ENCODE results near the gene IPMK. TPM values are rescaled to one million over a fixed set of nuclear protein-coding genes. Genes with fewer than 3 reads are reported as not detected.
A peak's percentile ranks its signal among the peaks of the same experiment; 100 is the strongest.

Gene IPMK
- 3.0 TPM for polyA plus RNA-seq (2013, experiment 1 of 2)
- 3.4 TPM for polyA plus RNA-seq (2013, experiment 2 of 2)

GRCh38 chr10:58267713-58268453, at the start of gene IPMK:
Gene IPMK, minus strand, starts transcription at chr10:58267894. Its CDS starts 283 bp downstream, at chr10:58267611.
- H3K4me2 ChIP-seq (ENCODE audit: low read length, poor library complexity, severe bottlenecking) = peak within 1 kb of the TSS; percentile 88
- H3K27me3 ChIP-seq (ENCODE audit: control insufficient read depth in 1 of 2, insufficient read depth in 1 of 2, low read length in 2 of 2) = no peaks in the 10 kb centered on the region
- H3K4me3 ChIP-seq (ENCODE audit: insufficient read depth in 1 of 2, low read depth in 1 of 2, low read length in 2 of 2) = peak within 1 kb of the TSS; percentile 79 to 92
- H3K9ac ChIP-seq (ENCODE audit: low read length) = peak within 1 kb of the TSS; percentile 95
- H2BK12ac ChIP-seq (ENCODE audit: low read length in 2 of 2) = peak within 1 kb of the TSS; percentile 0 to 33
- peak within 1 kb of the TSS in 1 of 2 experiments; percentile 50 for H3K14ac ChIP-seq (ENCODE audit: low read length in 2 of 2)
- H2BK15ac ChIP-seq (ENCODE audit: low read depth, poor library complexity, severe bottlenecking) = peak within 1 kb of the TSS; percentile 96
- peak within 1 kb of the TSS; percentile 95 for H2AFZ ChIP-seq (ENCODE audit: low read depth, low read length)
- H3K27ac ChIP-seq (ENCODE audit: low read length, poor library complexity, severe bottlenecking) = peak within 1 kb of the TSS; percentile 43
- peak; percentile 94 for DNase-seq
- no peaks in the 10 kb centered on the region for H3K9me3 ChIP-seq (ENCODE audit: control insufficient read depth, low read length)
- no peaks in the 10 kb centered on the region for H3K79me1 ChIP-seq (replicated peaks; ENCODE audit: low read length, poor library complexity, severe bottlenecking)
- H4K91ac ChIP-seq (ENCODE audit: low read length) = peak within 1 kb of the TSS; percentile 96
- H2BK120ac ChIP-seq (ENCODE audit: low read depth, low read length) = no peak within 1 kb of the TSS
- peak within 1 kb of the TSS; percentile 75 for H4K8ac ChIP-seq (ENCODE audit: low read length)
- peak within 1 kb of the TSS; percentile 15 to 97 for H3K4ac ChIP-seq (ENCODE audit: low read depth in 1 of 2, low read length in 2 of 2)
- peaks cover 2% of the 10 kb centered on the region for H3K4me1 ChIP-seq (ENCODE audit: control insufficient read depth, insufficient read depth, low read depth, low read length)
- H2BK5ac ChIP-seq (ENCODE audit: low read depth, low read length, poor library complexity, severe bottlenecking) = peak within 1 kb of the TSS; percentile 79
- peak within 1 kb of the TSS; percentile 92 to 99 for H3K18ac ChIP-seq (ENCODE audit: low read depth in 1 of 2, low read length in 2 of 2)
- H2AK5ac ChIP-seq (ENCODE audit: low read length, severe bottlenecking) = no peak within 1 kb of the TSS
- H3K36me3 ChIP-seq (ENCODE audit: control insufficient read depth in 1 of 2, insufficient read depth in 2 of 2, low read depth in 1 of 2, low read length in 2 of 2) = no peaks in the 10 kb centered on the region
- peak within 1 kb of the TSS; percentile 90 to 100 for H3K23ac ChIP-seq (ENCODE audit: low read length in 2 of 2)
- under 1% methylated on average over 48 of the region's 76 CpGs for WGBS

- Histone ChIP-seq H2AFZ (ENCODE audit: low read depth, low read length) (no peak overlapping the region), H2BK120ac (ENCODE audit: low read depth, low read length) (no peak overlapping the region), H3K4me2 (ENCODE audit: low read length, poor library complexity, severe bottlenecking) (no peak overlapping the region), H3K27me3 (ENCODE audit: control insufficient read depth in 1 of 2, insufficient read depth in 1 of 2, low read length in 2 of 2) (no peaks in the 10 kb centered on the region), H3K14ac (ENCODE audit: low read length in 2 of 2) (no peak overlapping the region), H2BK12ac (ENCODE audit: low read length in 2 of 2) (no peak overlapping the region), H4K91ac (ENCODE audit: low read length) (no peak overlapping the region), H2AK5ac (ENCODE audit: low read length, severe bottlenecking) (no peak overlapping the region), H3K36me3 (ENCODE audit: control insufficient read depth in 1 of 2, insufficient read depth in 2 of 2, low read depth in 1 of 2, low read length in 2 of 2) (no peaks in the 10 kb centered on the region), H4K8ac (ENCODE audit: low read length) (no peak overlapping the region), H3K4ac (ENCODE audit: low read depth in 1 of 2, low read length in 2 of 2) (no peak overlapping the region), H3K18ac (ENCODE audit: low read depth in 1 of 2, low read length in 2 of 2) (no peak overlapping the region), H3K23ac (ENCODE audit: low read length in 2 of 2) (no peak overlapping the region), H3K9ac (ENCODE audit: low read length) (no peak overlapping the region), H3K79me1 (replicated peaks; ENCODE audit: low read length, poor library complexity, severe bottlenecking) (no peaks in the 10 kb centered on the region), H3K4me3 (ENCODE audit: insufficient read depth in 1 of 2, low read depth in 1 of 2, low read length in 2 of 2) (no peak overlapping the region), H2BK15ac (ENCODE audit: low read depth, poor library complexity, severe bottlenecking) (no peak overlapping the region), H3K9me3 (ENCODE audit: control insufficient read depth, low read length) (no peaks in the 10 kb centered on the region), H3K27ac (ENCODE audit: low read length, poor library complexity, severe bottlenecking) (no peak overlapping the region), H3K4me1 (ENCODE audit: control insufficient read depth, insufficient read depth, low read depth, low read length) (peaks cover 1% of the 10 kb centered on the region), H2BK5ac (ENCODE audit: low read depth, low read length, poor library complexity, severe bottlenecking) (no peak overlapping the region)
- DNase-seq = no peak
Observed at GRCh38 chr10:58316874-58317273, 49.2 kb upstream of the IPMK start.

- H2AFZ ChIP-seq (ENCODE audit: low read depth, low read length) = no peak overlapping the region
- no peak overlapping the region for H2BK12ac ChIP-seq (ENCODE audit: low read length in 2 of 2)
- no peak overlapping the region for H3K4me3 ChIP-seq (ENCODE audit: insufficient read depth in 1 of 2, low read depth in 1 of 2, low read length in 2 of 2)
- no peak overlapping the region for H4K91ac ChIP-seq (ENCODE audit: low read length)
- H3K23ac ChIP-seq (ENCODE audit: low read length in 2 of 2) = no peak overlapping the region
- no peak overlapping the region for H3K18ac ChIP-seq (ENCODE audit: low read depth in 1 of 2, low read length in 2 of 2)
- H3K79me1 ChIP-seq (replicated peaks; ENCODE audit: low read length, poor library complexity, severe bottlenecking) = no peaks in the 10 kb centered on the region
- H3K4me1 ChIP-seq (ENCODE audit: control insufficient read depth, insufficient read depth, low read depth, low read length) = peaks cover 1% of the 10 kb centered on the region
- H4K8ac ChIP-seq (ENCODE audit: low read length) = no peak overlapping the region
- DNase-seq = no peak
- H2BK15ac ChIP-seq (ENCODE audit: low read depth, poor library complexity, severe bottlenecking) = no peak overlapping the region
- no peak overlapping the region for H2AK5ac ChIP-seq (ENCODE audit: low read length, severe bottlenecking)
- H3K4me2 ChIP-seq (ENCODE audit: low read length, poor library complexity, severe bottlenecking) = no peak overlapping the region
- H3K4ac ChIP-seq (ENCODE audit: low read depth in 1 of 2, low read length in 2 of 2) = no peak overlapping the region
- H3K27ac ChIP-seq (ENCODE audit: low read length, poor library complexity, severe bottlenecking) = no peak overlapping the region
- no peak overlapping the region for H2BK5ac ChIP-seq (ENCODE audit: low read depth, low read length, poor library complexity, severe bottlenecking)
- peaks cover 0 to 4% of the 10 kb centered on the region in 2 experiments for H3K27me3 ChIP-seq (ENCODE audit: control insufficient read depth in 1 of 2, insufficient read depth in 1 of 2, low read length in 2 of 2)
- no peaks in the 10 kb centered on the region for H3K9me3 ChIP-seq (ENCODE audit: control insufficient read depth, low read length)
- H3K9ac ChIP-seq (ENCODE audit: low read length) = no peak overlapping the region
- no peaks in the 10 kb centered on the region for H3K36me3 ChIP-seq (ENCODE audit: control insufficient read depth in 1 of 2, insufficient read depth in 2 of 2, low read depth in 1 of 2, low read length in 2 of 2)
- H3K14ac ChIP-seq (ENCODE audit: low read length in 2 of 2) = no peak overlapping the region
- H2BK120ac ChIP-seq (ENCODE audit: low read depth, low read length) = no peak overlapping the region
Observed at GRCh38 chr10:58311026-58311425, 43.3 kb upstream of the IPMK start.

- Histone ChIP-seq H3K18ac (ENCODE audit: low read depth in 1 of 2, low read length in 2 of 2) (no peak overlapping the region), H3K4me3 (ENCODE audit: insufficient read depth in 1 of 2, low read depth in 1 of 2, low read length in 2 of 2) (no peak overlapping the region), H2BK5ac (ENCODE audit: low read depth, low read length, poor library complexity, severe bottlenecking) (no peak overlapping the region), H3K4ac (ENCODE audit: low read depth in 1 of 2, low read length in 2 of 2) (no peak overlapping the region), H3K23ac (ENCODE audit: low read length in 2 of 2) (no peak overlapping the region), H3K27ac (ENCODE audit: low read length, poor library complexity, severe bottlenecking) (no peak overlapping the region), H2AK5ac (ENCODE audit: low read length, severe bottlenecking) (no peak overlapping the region), H4K8ac (ENCODE audit: low read length) (no peak overlapping the region), H3K9ac (ENCODE audit: low read length) (no peak overlapping the region), H3K27me3 (ENCODE audit: control insufficient read depth in 1 of 2, insufficient read depth in 1 of 2, low read length in 2 of 2) (peaks cover 0 to 12% of the 10 kb centered on the region in 2 experiments), H3K79me1 (replicated peaks; ENCODE audit: low read length, poor library complexity, severe bottlenecking) (no peaks in the 10 kb centered on the region), H3K4me2 (ENCODE audit: low read length, poor library complexity, severe bottlenecking) (no peak overlapping the region), H2BK120ac (ENCODE audit: low read depth, low read length) (no peak overlapping the region), H3K36me3 (ENCODE audit: control insufficient read depth in 1 of 2, insufficient read depth in 2 of 2, low read depth in 1 of 2, low read length in 2 of 2) (no peaks in the 10 kb centered on the region), H2AFZ (ENCODE audit: low read depth, low read length) (no peak overlapping the region), H3K9me3 (ENCODE audit: control insufficient read depth, low read length) (no peaks in the 10 kb centered on the region), H3K14ac (ENCODE audit: low read length in 2 of 2) (no peak overlapping the region), H2BK12ac (ENCODE audit: low read length in 2 of 2) (no peak overlapping the region), H2BK15ac (ENCODE audit: low read depth, poor library complexity, severe bottlenecking) (no peak overlapping the region), H4K91ac (ENCODE audit: low read length) (no peak overlapping the region), H3K4me1 (ENCODE audit: control insufficient read depth, insufficient read depth, low read depth, low read length) (peaks cover under 1% of the 10 kb centered on the region)
- WGBS = 100% methylated on average over 1 of the region's 3 CpGs
- DNase-seq = no peak
Observed at GRCh38 chr10:58307676-58308075, 40.0 kb upstream of the IPMK start.
